NCI-H345 treated with DMSO at 0.1 percent for 48 hours (cell line): Measurements from ENCODE around the gene ATXN7.

Experiments used
- DNase-seq: peaks from one replicate; lab custom pipeline; 2025; ENCODE audit not compliant: unreplicated experiment; lab: John Stamatoyannopoulos, UW

Gene ATXN7

DNA sequence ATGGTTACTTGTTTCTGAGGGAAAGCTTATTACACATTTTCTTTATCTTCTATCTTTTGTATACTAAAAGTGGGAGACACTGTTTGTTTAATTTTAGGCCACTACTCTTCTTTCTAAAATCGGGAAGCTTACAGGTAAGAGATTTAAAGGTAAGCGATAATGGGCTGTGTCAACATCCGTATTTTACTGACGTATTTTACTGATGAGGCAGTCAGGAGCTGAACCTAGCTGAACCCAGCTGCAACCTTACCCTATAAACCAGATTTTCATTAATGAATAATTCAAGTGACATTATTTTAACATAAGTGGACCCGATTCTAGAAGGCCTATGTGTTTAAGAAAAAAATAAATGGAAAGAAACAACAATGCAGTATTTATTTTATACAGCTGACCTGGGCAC, 146.5 kb downstream of the ATXN7 start:
- no peak for DNase-seq

DNA sequence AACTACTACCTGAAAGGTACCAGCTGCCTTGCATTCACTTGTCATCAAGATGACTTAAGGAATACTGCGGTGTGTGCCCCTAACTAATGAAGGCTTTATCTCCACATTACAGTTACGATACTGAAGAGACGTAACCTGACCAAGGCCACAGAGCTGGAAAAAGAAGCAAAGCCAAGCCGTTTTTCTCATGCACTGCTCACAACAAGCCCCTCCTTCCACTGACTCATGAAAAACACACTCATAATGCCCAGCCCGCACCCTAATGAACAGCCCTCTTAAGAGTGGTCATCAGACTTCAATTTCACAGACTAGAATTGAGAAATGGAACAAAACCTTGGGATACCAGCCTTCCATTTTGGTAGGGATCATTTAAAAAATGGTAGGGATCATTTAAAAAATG, 148.0 kb downstream of the ATXN7 start:
- no peak for DNase-seq

DNA sequence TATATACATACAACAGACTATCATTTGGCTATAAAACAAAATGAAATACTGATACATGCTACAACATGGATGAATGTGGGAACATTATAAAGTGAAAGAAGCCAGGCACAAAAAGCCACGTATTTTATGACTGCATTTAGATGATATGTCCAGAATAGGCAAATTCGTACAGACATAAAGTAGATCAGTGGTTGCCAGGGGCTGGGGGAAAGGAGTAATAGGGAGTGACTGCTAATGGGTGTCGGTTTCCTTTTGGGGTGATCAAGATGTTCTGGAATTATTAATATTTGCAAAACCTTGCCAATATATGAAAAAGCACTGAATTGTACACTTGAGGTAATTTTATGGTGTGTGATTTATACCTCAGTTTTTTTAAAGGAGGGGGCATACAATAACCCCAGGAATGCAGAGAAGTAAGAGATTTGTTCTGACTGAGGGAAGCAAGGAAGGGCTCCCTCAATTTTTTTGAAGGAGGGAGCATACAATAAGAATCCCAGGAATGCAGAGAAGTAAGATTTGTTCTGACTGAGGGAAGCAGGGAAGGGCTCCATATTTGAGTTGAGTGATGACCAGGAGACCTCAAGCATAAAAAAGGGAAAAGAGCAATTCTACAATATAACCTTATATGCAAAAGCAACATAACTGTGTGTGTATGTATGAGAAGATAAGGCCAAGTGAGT, 153.4 kb downstream of the ATXN7 start:
- no peak for DNase-seq

DNA sequence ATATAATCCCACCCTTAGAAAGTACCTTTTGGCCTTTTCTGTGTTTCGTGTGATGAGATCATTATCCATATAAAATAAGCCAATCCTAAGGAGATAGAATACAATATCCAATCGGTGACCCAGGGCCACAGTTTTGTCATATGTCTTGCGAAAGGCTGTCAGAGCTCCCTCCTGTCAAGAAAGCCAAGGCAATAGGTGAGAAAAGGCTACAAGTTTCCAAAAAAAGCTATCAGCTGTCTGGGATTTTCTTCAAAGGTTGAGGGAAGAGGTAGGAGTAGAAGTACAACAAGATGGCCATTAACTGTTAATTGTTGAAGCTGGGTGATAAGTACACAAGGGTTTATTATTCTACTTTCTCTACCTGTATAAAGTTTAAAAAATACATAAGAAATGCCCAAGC, 155.6 kb downstream of the ATXN7 start:
- DNase-seq, result no peak

DNA sequence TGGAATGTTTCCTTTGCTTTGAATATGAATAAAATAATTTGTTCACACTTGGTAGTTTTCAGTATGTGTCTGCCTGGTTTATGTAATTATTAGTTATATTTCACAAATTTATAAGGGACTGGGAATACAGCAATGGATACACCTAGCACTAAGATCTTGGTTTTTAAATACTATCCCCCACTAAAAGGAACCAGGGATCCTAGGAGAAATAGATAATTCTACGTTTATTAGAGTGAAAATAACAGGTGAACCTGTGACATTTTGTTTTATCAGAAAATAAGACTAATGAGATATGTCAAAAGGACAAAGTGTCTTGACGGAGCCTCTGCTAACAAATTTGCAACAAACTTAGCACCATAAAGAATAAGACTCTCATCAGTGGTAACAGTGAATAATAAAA, 156.2 kb downstream of the ATXN7 start:
- DNase-seq, result no peak

DNA sequence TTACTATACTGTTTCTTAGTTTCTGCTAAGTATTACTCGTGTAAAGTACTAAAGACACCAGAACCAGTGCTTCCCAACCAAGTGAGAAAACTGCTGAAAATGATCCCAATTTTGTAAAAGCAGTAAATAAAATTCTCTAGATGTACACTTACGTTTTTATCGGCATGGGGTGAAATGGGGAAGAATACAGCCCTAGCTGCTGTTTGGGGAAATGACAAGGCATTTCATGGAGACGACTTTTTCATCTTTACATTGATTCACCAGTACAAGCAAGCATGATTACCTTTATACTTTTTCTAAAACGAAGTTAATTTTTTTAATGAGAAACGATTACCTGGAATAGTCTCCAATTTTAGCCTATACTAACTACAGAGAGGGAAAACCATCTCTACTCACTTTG, 158.3 kb downstream of the ATXN7 start:
- DNase-seq, result no peak

DNA sequence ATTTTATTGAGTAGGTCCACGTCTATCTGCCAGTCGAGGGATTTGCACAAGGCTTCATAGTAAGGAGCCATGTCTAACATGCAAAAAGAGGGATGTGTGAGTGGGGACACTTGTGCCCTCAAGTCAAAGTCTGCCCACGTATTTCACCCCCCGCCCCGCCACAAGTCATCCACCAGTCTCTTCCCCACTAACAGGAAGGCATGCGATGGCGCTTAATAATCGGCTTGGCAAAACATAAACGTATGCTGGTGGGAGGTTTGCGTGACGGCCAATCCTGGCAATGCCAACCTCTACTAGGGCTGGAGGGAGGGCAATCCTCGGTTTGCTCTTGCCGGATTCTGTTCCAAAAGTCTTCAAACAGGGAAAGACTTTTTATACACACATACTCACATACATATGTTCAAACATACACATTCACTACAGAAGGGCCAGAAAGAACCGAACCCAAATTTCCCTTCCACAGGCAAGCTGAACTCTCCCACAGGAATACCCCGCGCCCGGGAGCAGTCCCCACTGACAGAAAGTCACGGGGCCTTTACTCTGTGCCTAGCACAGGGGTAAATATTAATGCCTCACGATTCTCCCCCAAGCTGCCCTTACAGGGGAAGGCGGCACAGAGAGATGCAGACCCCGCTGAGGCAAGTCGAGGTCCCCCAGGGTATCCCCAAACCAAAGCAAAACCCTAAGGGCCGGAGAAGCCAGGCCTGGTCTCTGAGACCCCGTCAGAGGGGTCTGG, 159.0 kb downstream of the ATXN7 start:
- no peak for DNase-seq

DNA sequence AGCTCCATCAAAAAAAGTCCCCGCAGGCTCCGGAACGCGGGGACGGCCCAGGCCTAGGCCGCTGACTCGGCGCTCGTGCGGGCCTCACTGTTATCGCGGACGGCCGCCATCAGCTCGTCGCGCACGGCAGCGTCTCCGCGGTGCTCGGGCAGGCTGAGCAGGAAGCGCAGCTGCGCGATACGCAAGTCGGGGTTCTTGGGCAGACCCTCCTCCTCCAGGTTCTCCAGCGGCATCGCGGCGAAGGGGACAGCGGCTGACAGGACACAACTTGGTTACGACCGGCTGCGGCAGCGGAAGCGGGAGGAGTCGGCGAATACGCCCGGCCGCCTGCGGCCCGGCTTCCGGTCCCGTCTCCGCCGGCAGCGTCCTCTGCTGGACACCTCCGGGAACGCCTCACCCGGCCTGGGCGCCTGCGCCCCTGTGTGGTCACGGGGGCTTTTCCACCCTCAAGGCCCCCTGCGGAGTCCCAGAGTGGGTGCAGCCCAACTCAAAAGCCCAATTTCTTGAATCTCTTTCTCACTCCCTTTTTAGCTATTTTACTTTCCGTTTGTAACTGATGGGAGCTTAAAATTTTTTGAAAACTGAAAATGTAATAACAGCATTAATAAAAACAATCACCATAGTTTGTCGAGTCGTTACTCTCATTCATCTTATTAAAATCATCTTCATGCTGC, 159.7 kb downstream of the ATXN7 start, which contains the start of gene PSMD6:
TSS of gene PSMD6 (minus strand) at position 308 of the 674 bp plus-strand sequence. CDS start at position 233, 75 bp downstream.
- peak; percentile 45 for DNase-seq

DNA sequence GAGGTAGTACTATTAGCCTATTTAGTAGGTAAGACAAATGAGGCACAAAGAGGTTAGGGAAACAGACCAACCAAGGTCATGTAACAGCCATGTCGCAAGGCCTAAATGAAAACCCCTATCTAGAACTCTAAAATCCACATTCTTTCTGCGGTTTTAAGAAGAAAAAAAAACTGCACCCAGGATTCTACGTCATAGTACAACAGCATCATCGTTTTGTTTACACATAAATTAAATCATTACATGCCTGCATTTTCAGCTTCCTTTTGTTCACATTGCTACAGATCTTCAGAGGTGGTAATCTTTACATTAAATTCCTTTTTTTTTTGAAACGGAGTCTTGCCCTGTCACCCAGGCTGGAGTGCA, 160.2 kb downstream of the ATXN7 start:
- DNase-seq, result no peak

DNA sequence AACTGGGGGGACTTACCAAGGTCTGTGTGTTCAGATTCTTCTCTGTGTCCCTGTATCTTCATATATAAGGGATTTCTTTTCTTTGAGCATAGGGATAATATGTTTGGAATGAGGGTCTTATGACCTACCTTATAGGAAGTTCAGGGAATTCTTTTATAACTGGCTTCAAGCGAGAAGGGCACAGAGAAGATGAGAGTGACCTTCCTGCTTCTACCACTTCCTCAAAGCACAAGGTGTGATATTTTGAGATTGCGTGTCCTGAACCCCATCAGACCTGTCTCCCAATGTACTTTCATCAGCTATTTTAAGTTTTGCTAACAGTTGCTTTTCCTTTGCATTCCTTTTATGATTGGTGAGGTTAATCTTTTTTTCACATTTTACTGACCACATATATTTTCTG, 162.7 kb downstream of the ATXN7 start:
- DNase-seq, result no peak

DNA sequence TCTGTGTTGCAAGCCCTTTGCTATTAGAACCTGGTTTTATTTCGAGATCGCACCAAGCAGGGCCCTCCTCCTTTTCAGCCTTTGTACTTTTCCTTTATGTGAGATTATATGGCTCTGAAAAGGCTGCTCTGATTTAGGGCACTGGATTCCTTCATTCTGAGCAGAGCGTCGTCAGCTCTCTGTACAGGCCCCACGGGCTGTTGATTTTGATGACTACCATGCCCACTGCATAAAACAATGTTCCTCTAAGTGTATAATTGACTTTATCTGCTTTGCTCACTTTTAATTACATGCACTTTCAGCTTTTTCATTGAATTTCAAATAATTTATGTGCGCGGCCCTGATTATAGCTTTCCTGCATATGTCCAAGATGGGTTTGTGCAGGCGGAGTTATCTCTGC, 164.0 kb downstream of the ATXN7 start:
- no peak for DNase-seq

DNA sequence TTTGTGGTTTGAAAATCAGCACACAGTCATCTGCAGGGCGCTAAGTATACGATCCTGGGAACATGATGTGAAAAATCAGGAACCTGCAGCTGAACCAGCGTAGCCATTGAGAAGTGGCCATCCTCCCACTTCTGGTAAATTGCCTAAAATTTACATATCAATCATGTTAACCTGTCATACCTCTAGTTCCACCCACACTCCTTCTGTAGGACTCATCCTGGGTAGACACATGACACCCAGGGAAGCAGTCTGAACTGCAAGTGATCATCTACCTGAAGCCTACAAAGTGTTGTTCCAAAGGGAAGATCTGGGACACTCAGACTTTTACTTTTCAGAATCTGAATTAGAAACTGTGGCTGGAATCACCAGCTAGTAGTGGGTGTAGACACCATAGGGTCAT, 165.1 kb downstream of the ATXN7 start:
- DNase-seq, result no peak

DNA sequence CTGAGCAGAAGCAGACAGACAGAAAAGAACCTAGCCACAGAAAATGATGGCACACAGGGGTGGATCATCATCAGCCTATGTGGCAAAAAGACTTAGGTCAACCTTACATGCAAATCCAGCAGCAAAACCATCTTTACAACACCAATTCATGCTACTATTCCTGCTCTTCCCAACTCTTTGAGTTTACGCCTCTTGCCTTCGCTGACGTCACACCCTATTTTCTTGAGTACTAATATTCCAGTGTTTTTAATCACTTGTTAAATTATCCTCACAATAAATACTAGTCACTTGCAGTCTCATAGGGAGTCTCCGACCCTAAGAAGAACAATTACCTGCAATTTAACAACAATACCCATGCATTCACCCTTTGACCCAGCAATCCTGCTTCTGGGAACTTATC, 165.6 kb downstream of the ATXN7 start:
- no peak for DNase-seq

DNA sequence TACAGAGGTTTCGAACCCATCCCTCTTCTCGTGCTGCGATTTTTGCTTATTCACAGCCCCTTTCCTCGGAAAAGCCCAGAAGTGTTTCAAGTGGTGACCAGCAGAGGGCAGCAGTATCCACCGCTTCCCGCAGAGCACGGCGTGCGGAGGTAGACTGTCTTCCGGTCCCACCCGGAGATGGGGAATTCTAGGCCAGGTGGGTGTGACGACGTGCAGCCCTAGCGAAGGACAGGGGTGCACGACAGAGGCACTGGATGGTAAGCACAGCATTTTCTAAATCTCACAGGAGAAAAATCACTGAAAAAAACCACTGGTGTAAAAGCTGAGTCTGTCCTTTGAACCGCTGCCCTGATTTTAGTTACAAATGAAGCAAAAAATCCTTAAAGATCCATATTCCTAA, 167.1 kb downstream of the ATXN7 start:
- DNase-seq, result peak; percentile 35

DNA sequence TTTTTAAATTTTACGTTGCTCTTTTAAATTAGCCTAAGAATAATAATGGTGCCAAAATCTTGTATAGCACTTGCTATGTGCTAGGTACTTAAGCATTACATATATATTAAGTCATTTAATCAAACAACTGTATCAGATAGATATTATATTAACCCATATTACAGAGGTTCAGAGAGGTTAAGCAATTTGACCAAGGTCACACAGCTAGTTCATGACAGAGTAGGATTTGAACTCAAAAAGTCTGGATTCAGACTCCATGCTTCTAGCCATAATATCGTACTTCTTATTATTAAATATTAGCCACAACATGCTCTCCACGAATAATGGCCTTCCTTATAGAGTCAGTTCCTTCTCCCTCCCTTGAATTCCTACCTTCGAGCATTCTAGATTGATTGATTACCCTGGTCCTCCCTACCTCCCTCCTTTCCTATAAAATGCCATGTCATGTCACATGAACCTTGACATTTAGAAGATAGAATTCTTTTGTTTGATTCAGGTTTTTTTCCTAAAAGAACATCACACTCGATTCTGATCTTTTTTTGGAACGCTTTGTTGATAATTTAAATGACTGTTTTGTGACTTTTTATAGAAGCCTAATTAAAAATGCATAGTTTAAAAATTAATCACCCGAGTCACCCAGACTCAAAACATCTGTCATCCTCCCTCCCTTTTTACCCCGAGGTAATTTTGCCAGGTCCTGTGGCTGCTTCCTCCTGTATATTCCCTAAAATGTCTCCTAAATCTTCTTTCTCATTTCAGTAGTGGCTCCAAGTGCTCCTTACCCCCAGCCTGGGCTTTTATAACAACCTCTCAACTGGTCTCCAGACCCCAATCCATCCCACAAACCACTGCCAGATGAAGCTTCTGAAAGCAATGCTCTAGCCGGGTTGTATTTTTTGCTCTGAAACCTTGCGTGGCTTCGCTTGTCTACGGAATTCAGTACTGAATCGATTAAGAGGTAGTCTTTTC, 168.2 kb downstream of the ATXN7 start:
- DNase-seq, result no peak

DNA sequence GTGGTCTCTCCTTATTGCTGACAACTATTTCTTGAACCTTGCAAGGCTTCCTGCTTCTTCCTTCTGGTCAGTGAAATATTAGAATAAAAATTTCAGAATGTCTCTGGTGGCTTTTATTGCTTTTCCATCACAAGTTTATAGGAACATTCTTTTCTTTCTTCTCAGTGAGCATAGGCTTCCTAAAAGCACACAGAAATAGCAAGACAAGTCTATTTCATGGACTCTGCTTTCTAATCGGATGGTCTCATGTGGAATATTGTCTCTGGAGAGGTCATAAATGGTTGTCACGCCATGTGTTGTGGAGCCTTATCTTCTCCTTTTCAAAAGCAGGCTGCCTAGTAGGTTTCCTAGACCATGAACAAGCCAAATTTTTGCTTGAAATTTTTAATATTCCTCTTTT, 169.4 kb downstream of the ATXN7 start:
- no peak for DNase-seq

DNA sequence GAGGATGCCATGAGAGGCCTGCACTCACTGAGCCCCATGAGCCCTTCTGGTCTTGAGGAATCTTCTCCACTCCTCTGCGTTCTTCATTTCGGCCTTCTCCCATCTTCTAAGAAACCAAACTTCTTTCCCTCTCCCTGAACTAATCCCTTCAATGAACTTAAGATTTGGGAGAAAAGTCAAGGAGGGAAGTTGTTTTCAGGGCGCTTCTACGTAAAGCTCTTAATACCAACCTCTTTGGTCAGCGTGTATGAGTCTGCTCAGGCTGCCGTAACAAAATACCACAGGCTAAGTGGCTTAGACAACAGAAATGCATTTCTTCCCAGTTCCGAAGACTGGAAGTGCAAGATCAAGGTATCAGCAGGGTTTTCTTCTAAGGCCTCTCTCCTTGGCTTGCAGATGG, 173.4 kb downstream of the ATXN7 start:
- no peak for DNase-seq

DNA sequence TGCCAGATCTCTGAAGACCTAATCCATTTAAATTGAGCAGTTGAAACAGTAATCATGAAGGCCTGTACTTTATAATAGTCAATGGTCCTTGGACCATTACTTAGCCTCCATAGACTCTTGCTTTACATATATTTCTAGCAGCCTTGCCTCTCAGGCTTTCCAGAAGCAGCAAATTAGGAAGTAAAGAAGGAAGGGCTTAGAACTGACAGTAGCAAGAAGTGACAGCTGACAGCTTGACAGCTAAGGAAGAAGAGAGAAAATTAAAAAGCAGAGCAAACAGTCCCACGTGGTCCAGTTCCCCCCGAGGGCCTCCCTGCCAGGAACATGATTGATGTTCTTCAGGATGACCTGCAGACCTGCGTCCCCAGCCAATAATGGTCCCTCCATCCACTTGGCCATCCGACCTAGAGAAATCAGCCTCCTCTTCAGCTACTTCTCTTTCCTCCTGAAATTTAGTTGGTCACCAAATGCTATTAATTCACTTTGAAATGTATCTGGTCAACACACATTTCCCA, 174.6 kb downstream of the ATXN7 start:
- DNase-seq, result no peak

DNA sequence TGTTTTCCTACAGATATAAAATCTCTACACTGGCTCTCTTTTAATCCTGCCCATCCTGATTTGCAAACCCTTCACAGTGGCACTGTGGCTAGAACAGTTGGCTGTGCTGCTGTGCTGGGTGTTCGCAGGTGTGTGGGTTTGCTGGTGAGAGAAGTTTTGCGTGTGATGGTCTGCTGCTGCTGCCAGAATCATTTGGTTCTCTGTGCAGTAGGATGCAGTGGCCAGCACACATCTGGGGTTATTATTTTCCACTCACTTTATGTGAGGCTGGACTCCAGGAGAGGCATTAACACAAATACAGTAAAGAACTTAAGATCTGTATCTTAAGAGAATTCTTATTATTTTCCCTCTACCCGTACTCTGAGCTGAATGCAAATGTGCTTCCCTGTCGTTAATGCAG, 175.7 kb downstream of the ATXN7 start:
- DNase-seq, result no peak

DNA sequence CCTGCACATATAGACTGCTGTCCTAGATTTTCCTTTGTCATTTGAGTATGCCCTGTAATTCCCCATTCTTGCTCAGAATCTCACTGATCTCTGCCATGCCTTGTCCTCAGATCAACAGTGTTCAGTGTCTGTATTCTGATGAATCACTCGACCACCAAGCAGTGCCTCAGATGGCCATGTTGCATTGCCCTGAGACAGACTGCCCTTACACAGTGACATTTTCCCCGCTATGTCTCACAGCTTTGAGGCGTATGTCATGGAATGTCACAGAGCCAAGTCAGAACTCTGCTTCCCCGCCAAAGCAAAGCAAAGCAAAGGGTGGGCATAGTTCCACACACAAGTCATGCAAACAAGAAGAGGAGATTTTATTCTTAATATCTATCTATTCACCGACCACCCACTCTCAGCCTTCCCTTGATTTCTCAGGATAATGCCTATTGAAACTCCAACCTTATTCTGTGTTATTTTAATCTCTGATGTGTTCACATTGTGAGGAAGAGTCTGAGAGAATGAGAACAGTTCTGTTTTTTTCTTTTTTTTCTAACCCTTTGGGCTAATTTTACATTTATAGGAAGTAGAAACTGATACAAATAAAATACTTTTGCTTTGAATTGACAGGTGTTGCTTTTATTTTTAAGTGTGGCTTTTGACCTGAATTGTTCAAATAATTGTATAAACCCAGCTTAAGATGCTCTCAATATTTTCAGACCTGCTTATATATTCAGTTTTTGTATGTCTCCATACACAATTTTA, 176.5 kb downstream of the ATXN7 start:
- no peak for DNase-seq
